ENCODE results near the gene TGFB3. TPM values are rescaled to one million over a fixed set of nuclear protein-coding genes. Genes with fewer than 3 reads are reported as not detected.

The TGFB3 gene
- total RNA-seq, 1 donor from 2014 or later: 27.2 TPM

DNA sequence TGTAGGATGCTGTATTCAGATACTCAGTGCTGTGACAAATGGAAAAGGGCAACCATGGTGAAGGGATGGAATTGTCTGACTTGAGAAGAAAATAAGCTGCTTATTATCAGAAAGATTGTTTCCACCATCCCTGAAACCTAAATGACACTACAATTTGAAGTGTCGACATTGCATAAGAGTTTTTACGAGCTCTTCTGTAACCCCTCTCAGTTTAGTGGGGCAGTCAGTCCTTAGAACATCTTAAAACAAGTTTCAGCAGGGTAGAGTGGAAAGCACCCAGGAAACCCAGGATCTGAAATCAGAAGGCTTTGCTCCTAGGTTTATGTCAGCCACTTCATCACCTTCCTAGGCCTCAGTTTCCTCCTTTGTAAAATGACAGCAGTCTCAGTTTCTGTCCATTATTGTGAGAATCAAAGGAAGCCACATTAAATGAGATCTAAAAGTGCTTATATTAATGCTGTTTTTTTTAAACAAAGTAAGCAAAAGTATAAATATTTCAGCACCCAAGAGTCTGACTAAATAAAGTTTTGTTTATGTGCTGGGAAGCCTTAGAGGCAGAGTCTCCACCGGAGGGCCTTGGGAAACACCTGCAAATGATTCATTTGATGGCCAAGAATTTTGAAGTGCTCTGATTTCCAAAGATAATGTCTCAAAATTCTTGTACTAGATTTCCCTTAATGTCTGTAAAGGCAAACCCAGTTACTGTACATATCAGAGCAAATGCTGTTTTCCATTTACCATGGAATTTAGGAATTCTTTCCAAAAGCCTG, 5.6 kb upstream of the TGFB3 start:
- intact Hi-C loops (cut with micrococcal nuclease): loop anchor here (10.0 kb wide), 1 partner anchor 273 kb away; no protein-coding TSS in a partner anchor
- TF ChIP-seq, protein P1, sequence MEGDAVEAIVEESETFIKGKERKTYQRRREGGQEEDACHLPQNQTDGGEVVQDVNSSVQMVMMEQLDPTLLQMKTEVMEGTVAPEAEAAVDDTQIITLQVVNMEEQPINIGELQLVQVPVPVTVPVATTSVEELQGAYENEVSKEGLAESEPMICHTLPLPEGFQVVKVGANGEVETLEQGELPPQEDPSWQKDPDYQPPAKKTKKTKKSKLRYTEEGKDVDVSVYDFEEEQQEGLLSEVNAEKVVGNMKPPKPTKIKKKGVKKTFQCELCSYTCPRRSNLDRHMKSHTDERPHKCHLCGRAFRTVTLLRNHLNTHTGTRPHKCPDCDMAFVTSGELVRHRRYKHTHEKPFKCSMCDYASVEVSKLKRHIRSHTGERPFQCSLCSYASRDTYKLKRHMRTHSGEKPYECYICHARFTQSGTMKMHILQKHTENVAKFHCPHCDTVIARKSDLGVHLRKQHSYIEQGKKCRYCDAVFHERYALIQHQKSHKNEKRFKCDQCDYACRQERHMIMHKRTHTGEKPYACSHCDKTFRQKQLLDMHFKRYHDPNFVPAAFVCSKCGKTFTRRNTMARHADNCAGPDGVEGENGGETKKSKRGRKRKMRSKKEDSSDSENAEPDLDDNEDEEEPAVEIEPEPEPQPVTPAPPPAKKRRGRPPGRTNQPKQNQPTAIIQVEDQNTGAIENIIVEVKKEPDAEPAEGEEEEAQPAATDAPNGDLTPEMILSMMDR (IDR thresholded peaks at IDR 0.05; ENCODE audit: borderline replicate concordance): no peak
- H3K4me1 ChIP-seq: peaks cover 66% of the 10 kb centered on the region

DNA sequence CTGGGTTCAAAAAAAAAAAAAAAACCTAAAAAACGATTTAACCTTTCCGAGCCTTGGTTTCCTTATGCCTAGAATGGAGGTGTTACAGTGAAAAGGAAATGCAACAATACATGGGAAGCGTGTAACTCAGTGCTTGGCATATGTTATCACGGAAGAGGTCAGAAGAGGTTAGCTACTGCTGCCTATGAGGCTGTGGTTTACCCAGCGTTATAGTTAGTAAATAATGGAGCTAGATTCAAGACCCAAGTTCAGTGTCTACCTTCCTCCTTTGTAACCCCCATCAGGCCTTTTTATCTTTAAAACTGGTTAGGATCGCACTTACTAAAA, 4.6 kb upstream of the TGFB3 start:
- TF ChIP-seq, protein P1 (IDR thresholded peaks at IDR 0.05; ENCODE audit: borderline replicate concordance): no peak
- intact Hi-C loops (cut with micrococcal nuclease): loop anchor here (10.0 kb wide), 1 partner anchor 272 kb away; no protein-coding TSS in a partner anchor
- Histone ChIP-seq H3K9me3 (replicated peaks) (no peaks in the 10 kb centered on the region), H3K27me3 (ENCODE audit: low read depth) (no peaks in the 10 kb centered on the region), H3K4me3 (peak overlapping the region; percentile 90), H3K27ac (replicated peaks) (peak overlapping the region; percentile 95), H3K36me3 (peaks cover 5% of the 10 kb centered on the region), H3K4me1 (peaks cover 64% of the 10 kb centered on the region)
- no peak for DNase-seq

More for the DNA sequence above, 5.6 kb upstream of the TGFB3 start:
- H3K4me3 ChIP-seq: no peak overlapping the region
- H3K9me3 ChIP-seq (replicated peaks): no peaks in the 10 kb centered on the region
- H3K36me3 ChIP-seq: peaks cover 11% of the 10 kb centered on the region
- no peak overlapping the region for H3K27ac ChIP-seq (replicated peaks)
- no peaks in the 10 kb centered on the region for H3K27me3 ChIP-seq (ENCODE audit: low read depth)
- no peak for DNase-seq

DNA sequence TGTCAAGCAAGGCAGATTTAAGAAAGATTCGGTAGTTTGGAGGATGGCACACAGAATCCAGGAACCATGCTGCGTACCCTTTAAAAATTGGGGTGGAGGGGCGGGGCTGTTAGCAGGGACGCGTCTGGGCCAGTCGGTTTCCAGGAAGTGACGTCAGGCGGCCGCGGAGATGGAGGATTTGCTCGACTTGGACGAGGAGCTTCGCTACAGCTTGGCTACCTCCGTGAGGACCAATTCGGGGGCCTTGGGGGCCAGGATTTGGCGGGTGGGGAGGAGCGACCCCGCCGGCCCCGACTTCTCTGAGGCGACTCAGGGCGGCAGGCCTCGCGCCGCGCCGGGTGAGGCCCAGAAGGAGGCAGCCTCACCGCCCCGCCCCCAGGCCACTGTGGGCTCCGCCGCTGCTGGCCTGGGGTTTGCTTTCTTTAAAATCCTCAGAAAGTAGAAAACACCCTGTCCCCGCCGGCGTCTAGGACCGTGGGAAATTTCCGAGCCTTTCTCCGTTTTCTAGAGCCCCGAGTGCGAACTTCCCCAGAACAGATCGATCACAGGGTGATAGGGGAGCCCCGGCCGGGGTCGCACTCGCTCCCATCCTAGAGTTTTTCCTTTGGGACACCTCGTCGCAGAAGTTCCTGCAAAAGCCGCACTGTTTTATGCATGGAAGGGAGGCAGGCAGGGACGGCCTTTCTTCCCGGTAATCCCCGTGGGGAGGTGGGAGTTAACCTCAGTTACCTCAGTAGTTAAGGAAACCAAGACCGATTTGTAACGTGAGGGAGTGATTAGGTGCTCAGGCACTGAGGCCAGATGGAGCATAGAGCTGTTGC, 4.0 kb upstream of the TGFB3 start, which contains the start of gene IFT43:
Gene IFT43, plus strand, starts transcription at position 146 of the 821 bp plus-strand sequence. Its CDS starts 24 bp downstream, at position 170.
- intact Hi-C loops (cut with micrococcal nuclease): loop anchor here (10.0 kb wide), 1 partner anchor 271 kb away; no protein-coding TSS in a partner anchor
- DNase-seq: peak; percentile 94
- Histone ChIP-seq H3K9me3 (replicated peaks) (no peaks in the 10 kb centered on the region), H3K27me3 (ENCODE audit: low read depth) (no peaks in the 10 kb centered on the region), H3K36me3 (peaks cover 5% of the 10 kb centered on the region), H3K4me1 (peaks cover 68% of the 10 kb centered on the region), H3K27ac (replicated peaks) (peak within 1 kb of the TSS; percentile 95), H3K4me3 (peak within 1 kb of the TSS; percentile 90)
- TF ChIP-seq, protein P1 (IDR thresholded peaks at IDR 0.05; ENCODE audit: borderline replicate concordance): no peak

DNA sequence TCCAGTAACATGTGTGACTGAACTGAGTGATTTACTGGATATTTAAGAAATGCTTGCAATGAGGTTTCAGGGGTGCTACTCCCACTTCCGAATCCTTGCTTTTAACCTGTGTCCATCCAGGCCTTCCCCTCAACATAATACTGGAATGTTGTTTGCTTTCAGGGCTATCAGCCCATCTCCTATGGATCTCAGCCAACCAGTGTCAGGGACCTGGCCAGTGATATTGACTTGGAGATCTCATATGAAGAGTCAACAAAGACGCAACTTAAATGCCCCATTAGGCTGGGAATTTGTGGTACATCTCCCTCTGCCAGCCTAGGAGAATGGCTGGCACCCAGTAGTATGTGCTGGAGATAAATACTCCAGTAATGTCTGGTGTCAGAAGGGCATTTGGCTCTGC, 2.9 kb upstream of the TGFB3 start:
- H3K4me1 ChIP-seq: peaks cover 75% of the 10 kb centered on the region

DNA sequence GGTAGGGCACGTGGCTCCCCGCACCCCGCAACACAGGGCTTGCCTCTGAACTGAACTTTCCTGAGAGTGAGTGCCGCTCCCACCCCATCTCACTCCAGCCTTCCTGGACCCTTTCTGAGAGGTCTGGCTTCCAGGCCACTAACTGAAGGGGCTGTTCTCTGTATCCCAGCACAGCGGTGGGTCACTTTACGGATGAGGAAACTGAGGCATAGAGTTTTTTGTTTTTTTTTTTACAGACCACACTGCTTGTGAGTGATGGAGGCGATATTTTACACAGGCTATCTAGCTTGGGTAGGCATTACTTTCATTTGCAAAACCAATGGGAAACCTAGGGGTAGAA, 1.2 kb upstream of the TGFB3 start:
- Histone ChIP-seq H3K36me3 (no peaks in the 10 kb centered on the region), H3K9me3 (replicated peaks) (no peaks in the 10 kb centered on the region), H3K27me3 (ENCODE audit: low read depth) (no peaks in the 10 kb centered on the region), H3K4me3 (peak overlapping the region; percentile 87), H3K27ac (replicated peaks) (peak overlapping the region; percentile 95), H3K4me1 (peaks cover 80% of the 10 kb centered on the region)
- DNase-seq: no peak
- intact Hi-C loops (cut with micrococcal nuclease): loop anchor here (5.0 to 10.0 kb wide), 2 partner anchors 76 to 268 kb away; no protein-coding TSS in a partner anchor
- TF ChIP-seq, protein P1 (IDR thresholded peaks at IDR 0.05; ENCODE audit: borderline replicate concordance): no peak

More for the DNA sequence above, 2.9 kb upstream of the TGFB3 start:
- Histone ChIP-seq H3K4me3 (no peak overlapping the region), H3K27me3 (ENCODE audit: low read depth) (no peaks in the 10 kb centered on the region), H3K27ac (replicated peaks) (peak overlapping the region; percentile 95), H3K36me3 (no peaks in the 10 kb centered on the region), H3K9me3 (replicated peaks) (no peaks in the 10 kb centered on the region)
- intact Hi-C loops (cut with micrococcal nuclease): loop anchor here (5.0 to 10.0 kb wide), 2 partner anchors 77 to 270 kb away; no protein-coding TSS in a partner anchor
- TF ChIP-seq, protein P1 (IDR thresholded peaks at IDR 0.05; ENCODE audit: borderline replicate concordance): no peak
- DNase-seq: no peak

All from left ventricle myocardium inferior (tissue), 1 donor.